Lower lobe of right lung (tissue), 2 donors: ENCODE measurements around the gene MCM7. TPM values are rescaled to one million over a fixed set of nuclear protein-coding genes. Genes with fewer than 3 reads are reported as not detected.

ENCODE experiments used
- ATAC-seq, 2 donors: fragments of 200-7000 bp; cut with Tn5 transposase; one replicate each; pipeline ENCODE4 v1.9.1; 2020 to 2022; ENCODE audit warnings: mild to moderate bottlenecking in 2 of 2, moderate library complexity in 2 of 2
- DNase-seq: peaks from one replicate; pipeline ENCODE4 v3.0.0-alpha.2; 2020
- H3K27ac ChIP-seq: fragments of 200-600 bp; one replicate; pipeline ENCODE4 v1.8.0; 2022
- H3K27me3 ChIP-seq: fragments of 200-600 bp; one replicate; pipeline ENCODE4 v1.8.0; 2022; ENCODE audit warnings: low read depth
- H3K36me3 ChIP-seq: fragments of 200-600 bp; one replicate; pipeline ENCODE4 v1.8.0; 2022; ENCODE audit warnings: mild to moderate bottlenecking
- H3K4me1 ChIP-seq: fragments of 200-600 bp; one replicate; pipeline ENCODE4 v1.8.0; 2022
- H3K4me3 ChIP-seq: fragments of 200-600 bp; one replicate; pipeline ENCODE4 v1.8.0; 2022; ENCODE audit warnings: mild to moderate bottlenecking
- H3K9me3 ChIP-seq: fragments of 200-600 bp; one replicate; pipeline ENCODE4 v1.8.0; 2022
- CTCF ChIP-seq: fragments of 200-600 bp; IDR thresholded peaks from one replicate; pipeline ENCODE4 v1.8.0; 2022; ENCODE audit warnings: antibody characterized with exemption, mild to moderate bottlenecking
- intact Hi-C: fragments of 100-400 bp; cut with DNase I; formaldehyde crosslinking; loops from one replicate; pipeline ENCODE4 v1.11.0; 2022
- total RNA-seq: library from RNA; stranded (reverse); fragmentation: NEBNext Ultra II Directional; extraction: Animal tissue kit (Norgen Biotek cat#: 25700); gene quantifications from one replicate; pipeline ENCODE4 v1.2.1, GENCODE V29; 2021
- donor health status: DM: no; HTN: yes; CAD: no; lungs with severe emphysema.

The MCM7 gene
- total RNA-seq, 1 donor from 2014 or later, result 48.0 TPM

GRCh38 chr7:100111156-100111555, 10.0 kb upstream of the MCM7 start:
- peaks cover 80% of the 10 kb centered on the region for H3K36me3 ChIP-seq

GRCh38 chr7:100109521-100110163, 8.4 kb upstream of the MCM7 start:
- no peaks in the 10 kb centered on the region for H3K27me3 ChIP-seq
- intact Hi-C loops, result no loop called here
- ATAC-seq (no peak), DNase-seq (no peak)
- no peaks in the 10 kb centered on the region for H3K9me3 ChIP-seq
- no peaks in the 10 kb centered on the region for H3K4me1 ChIP-seq
- H3K36me3 ChIP-seq, result peaks cover 95% of the 10 kb centered on the region
- H3K27ac ChIP-seq, result no peak overlapping the region
- TF ChIP-seq CTCF, result no peak
- no peak overlapping the region for H3K4me3 ChIP-seq

More at GRCh38 chr7:100111156-100111555, 10.0 kb upstream of the MCM7 start:
- DNase-seq (no peak), ATAC-seq (no peak)
- Histone ChIP-seq H3K4me3 (no peak overlapping the region), H3K27ac (no peak overlapping the region), H3K4me1 (no peaks in the 10 kb centered on the region), H3K27me3 (no peaks in the 10 kb centered on the region), H3K9me3 (no peaks in the 10 kb centered on the region)
- intact Hi-C loops, result no loop called here
- TF ChIP-seq CTCF, result no peak

- Histone ChIP-seq H3K36me3 (peaks cover 100% of the 10 kb centered on the region), H3K27ac (no peak overlapping the region), H3K9me3 (no peaks in the 10 kb centered on the region), H3K4me3 (no peak overlapping the region), H3K4me1 (no peaks in the 10 kb centered on the region), H3K27me3 (no peaks in the 10 kb centered on the region)
- no peak for TF ChIP-seq CTCF
- ATAC-seq (no peak), DNase-seq (no peak)
- intact Hi-C loops, result no loop called here
These were observed 6.7 kb upstream of the MCM7 start for GRCh38 chr7:100107890-100108289.

GRCh38 chr7:100107125-100107737, 6.0 kb upstream of the MCM7 start:
- TF ChIP-seq CTCF, result no peak
- ATAC-seq, result no peak
- H3K27me3 ChIP-seq, result no peaks in the 10 kb centered on the region

GRCh38 chr7:100106633-100107032, 5.4 kb upstream of the MCM7 start:
- Histone ChIP-seq H3K27me3 (no peaks in the 10 kb centered on the region), H3K27ac (no peak overlapping the region), H3K4me3 (no peak overlapping the region), H3K9me3 (no peaks in the 10 kb centered on the region), H3K36me3 (peaks cover 89% of the 10 kb centered on the region), H3K4me1 (peaks cover 8% of the 10 kb centered on the region)
- ATAC-seq (no peak), DNase-seq (no peak)
- intact Hi-C loops, result no loop called here
- TF ChIP-seq CTCF, result no peak

More at GRCh38 chr7:100107125-100107737, 6.0 kb upstream of the MCM7 start:
- intact Hi-C loops, result no loop called here
- Histone ChIP-seq H3K27ac (no peak overlapping the region), H3K36me3 (peaks cover 95% of the 10 kb centered on the region), H3K9me3 (no peaks in the 10 kb centered on the region), H3K4me1 (peaks cover 6% of the 10 kb centered on the region), H3K4me3 (no peak overlapping the region)
- no peak for DNase-seq
